ENCODE data around the gene FLRT3.

GRCh38 chr20:14341801-14342200 is 4.4 kb upstream of the FLRT3 start:
- no peak for TF ChIP-seq CTCF (IDR thresholded peaks at IDR 0.05; ENCODE audit: insufficient read depth, low read depth, low read length)
- TF ChIP-seq EZH2 (IDR thresholded peaks at IDR 0.05; ENCODE audit: insufficient read depth, low read length), result no peak
